GM19025 (cell line): ENCODE measurements around the gene TNS1.

ENCODE experiments used
- ATAC-seq: cut with Tn5 transposase; IDR thresholded peaks from one replicate; pipeline ENCODE4 v1.9.1; 2021; ENCODE audit warnings: mild to moderate bottlenecking, low read depth, moderate library complexity; ENCODE audit not compliant: unreplicated experiment

The TNS1 gene

DNA sequence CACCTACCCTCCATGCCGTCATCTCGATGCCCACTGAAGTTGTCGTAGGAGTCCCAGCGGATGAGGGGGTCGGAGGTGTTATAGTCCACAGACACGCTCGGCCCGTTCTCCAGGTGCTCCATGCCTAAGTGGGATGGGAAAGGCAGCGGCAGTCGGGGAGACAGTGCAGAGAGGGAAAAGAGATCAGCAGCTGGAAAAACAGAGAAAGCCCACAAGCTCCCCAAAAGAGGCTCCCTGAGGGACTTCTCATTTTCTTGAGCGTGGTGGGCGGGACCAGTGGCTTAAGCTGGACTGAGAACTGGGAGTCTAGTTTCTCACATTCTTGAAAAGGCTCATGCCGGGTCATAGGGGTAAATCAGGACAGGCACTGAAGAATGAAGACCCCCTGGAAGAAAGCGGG lies 121.9 kb downstream of the TNS1 start:
- no peak for ATAC-seq

DNA sequence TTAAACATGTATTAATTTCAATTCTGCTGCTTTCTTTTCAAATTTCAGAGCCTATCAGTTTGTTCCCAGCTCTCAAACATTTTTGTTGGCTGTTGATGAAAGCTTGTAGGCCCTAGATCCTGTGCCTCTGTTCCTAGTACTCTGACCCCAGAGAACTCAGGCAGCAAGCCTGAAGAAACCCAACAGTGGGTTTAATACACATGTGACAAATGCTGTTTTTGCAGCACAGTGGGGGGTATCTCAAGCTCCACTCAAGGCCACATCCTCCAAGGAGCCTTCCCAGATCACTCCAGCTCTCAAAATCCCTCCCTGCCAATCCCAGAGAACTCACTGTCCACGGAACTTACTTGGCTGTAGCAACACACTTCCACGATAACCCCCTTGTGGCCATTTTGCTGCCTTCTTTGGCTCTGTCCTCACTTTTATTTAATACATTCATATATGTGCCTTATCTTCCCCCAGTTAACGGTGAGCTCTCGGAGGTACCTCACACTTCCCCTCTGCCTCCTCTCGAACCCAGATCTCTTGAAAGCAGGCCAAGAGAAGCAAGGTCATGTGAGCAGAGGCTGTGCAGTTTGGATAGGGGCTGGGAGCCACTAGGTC lies 122.4 kb downstream of the TNS1 start:
- no peak for ATAC-seq

DNA sequence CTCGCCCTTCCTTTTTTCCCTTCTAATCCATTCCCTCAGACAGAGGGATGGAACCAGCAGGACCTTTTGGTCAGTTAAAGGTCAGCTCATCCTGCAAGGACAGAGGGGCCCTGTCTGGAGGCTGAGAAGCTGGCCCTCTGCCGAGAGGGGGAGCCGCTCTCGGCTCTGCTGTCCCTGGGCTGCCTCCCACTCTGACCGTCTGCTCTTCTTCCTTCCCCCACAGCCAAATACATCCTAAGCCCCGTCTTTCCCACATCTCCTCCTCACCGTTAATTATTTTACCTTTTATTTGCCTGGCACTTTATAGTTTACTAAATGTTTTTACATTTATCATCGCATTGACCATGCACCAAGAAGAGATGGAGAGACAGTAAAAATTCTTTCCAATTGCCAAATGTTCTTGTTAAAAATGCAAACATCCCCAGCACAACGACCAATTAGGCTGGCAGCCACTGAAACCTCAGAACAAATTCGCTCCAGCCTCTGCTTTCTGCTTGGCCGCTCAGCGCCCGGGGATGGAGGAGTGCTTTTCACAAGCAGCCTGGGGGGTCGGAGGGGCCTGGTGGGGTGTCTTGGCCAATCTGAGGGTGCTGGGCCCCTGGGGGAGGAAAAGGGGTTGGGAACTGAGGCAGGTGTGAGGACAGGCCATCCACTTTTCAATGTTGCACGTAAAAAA lies 123.7 kb downstream of the TNS1 start:
- ATAC-seq = no peak

DNA sequence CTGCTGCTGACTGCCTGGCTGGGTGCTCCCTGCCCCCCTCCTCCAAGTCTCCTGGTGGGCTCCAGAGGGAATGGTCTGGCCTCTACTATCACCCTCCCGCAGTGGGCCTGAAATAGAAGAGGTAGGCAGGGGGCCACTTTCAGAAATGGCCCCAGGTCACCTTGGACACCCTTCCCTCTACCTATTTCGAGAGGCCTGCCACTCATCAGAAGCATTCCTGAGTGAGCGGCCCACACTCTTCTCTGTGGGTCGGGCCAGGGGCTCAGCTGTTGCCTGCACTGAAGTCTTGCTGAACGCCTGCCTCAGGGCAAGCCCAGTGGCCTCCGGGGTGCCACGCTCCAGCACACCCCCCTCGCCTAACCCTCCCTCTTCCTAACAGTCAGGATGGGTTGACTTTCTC lies 124.9 kb downstream of the TNS1 start:
- ATAC-seq = no peak

DNA sequence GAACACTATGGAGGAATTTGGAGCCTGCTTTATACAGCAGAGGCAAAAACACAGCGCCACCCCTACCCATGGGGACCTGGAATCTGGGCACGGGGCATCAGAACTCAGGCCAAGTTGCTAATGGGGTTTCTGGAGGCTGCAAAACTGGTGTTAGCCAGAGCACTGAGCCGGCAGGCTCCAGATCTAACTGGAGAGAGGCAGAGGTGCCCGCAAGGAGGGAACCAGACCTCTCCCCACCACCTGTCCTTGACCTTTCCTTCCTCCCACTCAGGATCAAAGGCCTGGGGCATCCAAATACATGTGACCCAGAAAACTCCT lies 126.6 kb downstream of the TNS1 start:
- no peak for ATAC-seq

DNA sequence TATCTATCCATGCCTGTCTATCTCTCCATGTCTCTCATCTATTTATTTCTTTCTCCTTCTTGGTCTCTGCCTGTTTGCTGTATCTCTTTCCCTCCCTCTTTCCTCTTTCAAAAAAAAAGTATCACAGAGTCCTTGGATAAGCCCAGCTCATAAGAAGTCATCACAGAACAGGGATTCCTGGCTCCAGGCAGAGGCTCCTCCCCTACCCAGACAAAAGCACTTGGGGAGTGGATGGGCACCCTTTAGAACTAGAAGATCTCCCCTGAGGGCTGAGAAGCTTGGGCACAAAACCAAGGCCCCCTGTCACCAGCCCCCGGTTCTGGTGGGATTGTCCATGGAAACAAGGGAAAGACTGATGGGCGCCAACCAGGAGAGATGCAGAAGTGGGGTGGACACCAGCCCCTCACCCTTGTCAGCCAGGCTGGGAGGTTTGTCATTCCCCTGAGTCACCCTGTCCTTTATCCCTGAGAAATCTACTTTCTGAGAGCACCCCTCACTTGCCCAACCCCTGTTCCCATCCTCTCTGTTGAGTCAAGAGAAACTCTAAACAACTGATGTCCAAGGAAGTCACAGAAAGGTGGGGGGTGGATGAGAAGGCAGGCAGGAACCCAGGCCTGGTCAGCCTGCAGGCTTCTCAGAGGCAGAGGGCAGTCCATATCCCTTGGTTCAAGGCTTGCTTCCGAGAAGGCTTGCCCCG lies 127.1 kb downstream of the TNS1 start:
- no peak for ATAC-seq

DNA sequence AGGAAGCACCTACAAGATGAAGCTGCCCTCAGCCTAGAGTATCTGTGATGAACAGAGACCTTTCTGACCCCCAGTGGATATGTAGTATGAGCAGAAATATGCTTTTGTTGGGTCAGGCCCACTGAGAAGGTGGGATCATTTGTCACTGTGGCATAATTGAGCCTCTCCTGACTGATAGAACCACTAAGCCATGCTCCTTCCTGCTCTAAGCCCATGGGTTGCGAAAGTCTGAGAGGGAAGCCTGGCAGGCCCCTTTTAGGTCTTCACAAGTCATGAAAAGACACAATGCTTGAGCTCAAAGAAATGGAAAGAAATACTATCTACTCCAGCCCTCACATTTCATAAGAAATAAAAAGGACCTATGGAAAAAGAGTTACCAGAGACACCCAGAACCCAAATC lies 127.7 kb downstream of the TNS1 start:
- ATAC-seq = no peak

DNA sequence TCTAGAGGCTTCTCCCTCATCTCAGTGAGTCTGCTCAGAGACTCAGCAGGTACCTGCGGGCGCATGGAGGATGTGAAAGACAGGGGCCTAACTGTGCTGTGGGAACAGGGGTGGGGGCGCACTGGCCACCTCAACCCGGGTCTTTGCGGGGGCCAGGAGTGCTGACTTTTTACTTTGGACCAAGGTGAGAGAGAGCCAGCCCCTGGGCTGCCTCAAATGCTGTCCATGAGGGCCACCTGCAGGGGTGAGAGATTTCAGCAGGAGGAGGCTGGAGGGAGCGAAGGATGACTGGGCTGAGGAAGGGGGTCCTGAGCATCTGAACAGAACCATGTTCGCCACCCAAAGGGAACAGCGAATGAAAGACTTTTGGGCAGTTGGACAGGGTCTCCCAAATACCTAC lies 129.4 kb downstream of the TNS1 start:
- ATAC-seq = no peak

DNA sequence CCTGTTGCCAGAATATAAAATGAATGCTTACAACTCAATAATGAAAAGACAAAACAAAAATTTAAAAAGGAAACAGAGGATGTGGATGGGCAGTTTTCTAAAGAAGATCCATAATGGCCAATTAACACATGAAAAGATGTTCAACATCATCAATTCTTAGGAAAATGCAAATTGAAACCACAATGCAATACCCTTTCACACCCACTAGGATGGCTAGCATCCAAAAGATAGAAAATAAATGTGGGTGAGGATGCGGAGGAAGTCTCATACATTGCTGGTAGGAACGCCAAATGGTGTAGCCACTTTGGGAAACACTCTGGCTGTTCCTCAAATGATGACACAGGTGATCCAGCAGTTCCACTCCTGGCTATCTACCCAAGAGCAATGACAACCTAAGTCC lies 130.5 kb downstream of the TNS1 start:
- no peak for ATAC-seq

DNA sequence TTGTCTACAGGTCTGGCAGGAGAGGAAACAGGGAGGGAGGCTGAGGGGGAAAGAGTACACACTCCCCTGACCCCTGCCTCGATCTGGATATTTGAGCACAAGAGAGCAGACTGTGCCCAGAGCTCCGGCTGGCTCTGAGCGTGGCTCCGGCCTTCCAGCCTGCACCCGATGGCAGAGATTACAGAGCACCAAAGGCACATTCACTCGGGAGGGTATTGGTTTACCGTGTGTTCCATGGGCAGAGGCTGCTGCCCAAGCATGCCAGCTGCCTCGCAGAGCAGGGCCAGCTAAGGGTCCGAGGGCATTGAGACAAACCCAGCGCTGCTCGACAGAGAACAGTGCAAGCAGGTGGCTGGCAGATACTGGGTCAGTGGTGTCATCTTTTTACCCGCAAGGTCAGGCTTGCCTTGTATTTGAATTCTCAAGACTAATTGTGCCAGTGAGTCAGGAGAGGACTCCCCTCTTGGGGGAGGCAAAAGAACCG lies 132.2 kb downstream of the TNS1 start:
- no peak for ATAC-seq

DNA sequence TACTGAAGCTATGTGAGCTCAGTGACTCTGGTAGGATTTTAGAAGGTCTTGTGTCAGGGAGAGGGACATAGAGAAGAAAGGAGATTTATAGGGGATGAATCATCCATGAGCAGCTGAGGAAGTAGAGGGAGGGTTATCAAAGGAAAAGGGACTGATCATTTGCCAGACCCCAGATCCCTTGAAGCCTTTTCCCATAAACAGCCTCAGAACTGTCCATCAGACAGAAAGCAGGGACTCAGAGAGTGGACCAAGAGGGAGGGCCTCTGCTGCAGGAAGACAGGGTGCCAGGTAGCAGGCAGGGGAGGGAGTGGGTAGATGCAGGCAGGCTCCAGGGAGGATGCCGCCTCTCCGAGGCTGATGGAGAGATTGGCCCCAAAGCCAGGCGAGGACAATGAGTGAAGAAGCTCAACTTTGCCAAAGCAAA lies 133.9 kb downstream of the TNS1 start:
- ATAC-seq = no peak

DNA sequence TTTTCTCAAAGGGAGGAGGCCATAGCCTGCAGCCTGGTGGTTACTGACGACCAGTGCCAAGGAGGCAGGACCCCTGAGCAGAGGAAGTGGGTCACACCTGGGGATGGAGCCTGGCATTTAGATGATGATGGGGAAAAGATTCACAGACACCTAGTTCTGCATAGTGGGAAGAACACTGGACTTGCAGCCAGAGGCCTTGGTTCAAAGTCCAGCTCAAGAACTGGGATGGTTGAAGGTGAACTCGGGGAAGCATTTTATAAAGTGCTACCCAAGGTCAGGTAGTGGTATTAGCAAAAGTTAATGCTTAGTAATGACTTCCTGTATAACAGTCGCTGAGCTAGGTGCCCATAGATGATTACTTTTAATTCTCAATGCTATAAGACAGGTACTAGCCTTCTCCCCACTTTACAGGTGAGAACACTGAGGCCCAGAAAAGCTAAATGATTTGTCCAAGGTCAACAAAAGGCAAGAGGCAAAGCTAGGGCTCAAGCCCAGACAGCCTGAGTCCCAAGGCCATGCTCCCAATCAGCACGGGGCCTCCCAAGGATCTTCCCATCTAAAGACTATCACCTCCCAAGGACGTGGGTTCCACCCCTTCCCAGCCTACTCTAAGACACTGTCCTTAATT lies 134.4 kb downstream of the TNS1 start:
- no peak for ATAC-seq

DNA sequence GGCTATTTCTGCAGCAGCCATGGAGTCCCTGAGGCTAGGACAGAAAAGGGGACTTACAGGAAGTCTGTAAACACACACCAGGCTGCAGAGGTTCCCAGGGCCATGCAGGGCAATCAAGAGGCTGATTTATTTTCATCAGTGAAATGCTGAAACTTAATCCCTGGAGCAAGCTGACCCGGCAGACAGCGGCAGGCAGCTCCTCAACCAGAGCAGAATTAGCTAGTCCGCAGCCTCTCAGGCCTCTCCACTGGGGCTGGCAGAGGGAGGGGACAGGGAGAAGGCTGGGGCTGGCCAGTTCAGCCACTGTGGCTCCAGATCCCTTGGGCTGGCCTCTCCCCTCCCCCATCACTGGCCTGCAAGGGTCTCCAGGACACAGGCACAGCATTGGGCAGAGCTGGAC lies 136.3 kb downstream of the TNS1 start:
- ATAC-seq = no peak

DNA sequence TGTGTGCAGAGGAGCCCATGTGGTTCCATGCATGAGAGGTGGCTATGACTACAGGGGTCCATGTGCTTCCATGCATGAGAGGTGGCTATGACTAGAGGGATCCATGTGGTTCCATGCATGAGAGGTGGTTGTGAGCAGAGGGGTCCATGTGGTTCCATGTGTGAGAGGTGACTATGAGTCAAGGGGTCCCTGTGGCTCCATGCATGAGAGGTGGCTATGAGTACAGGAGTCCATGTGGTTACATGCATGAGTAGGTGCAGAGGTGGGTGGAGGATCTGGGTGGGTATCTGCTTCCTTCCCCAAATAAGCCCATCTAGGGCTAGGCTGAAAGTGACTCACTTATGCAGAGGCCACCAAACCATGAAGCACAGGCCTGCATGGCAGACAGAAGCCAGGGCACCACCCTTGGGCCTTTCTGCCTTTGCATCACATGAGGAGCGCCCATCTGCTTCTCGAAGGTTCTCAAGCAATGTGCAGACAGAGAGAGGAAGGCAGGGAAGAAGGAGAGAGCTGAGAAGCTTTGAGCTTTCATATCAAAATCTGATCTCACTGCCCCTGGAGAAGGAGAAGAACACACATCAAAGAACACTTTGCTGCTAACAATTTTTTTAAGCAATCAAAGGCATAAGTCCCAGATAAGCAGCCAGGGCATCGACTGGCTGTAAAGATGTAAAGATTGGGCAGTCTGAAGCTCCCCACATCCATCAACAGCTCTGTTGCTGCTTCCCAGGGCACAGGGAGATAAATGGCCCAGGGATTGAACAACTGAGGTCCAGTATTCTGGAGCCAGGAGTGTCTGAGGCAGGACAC lies 137.6 kb downstream of the TNS1 start:
- peak; percentile 56 for ATAC-seq

DNA sequence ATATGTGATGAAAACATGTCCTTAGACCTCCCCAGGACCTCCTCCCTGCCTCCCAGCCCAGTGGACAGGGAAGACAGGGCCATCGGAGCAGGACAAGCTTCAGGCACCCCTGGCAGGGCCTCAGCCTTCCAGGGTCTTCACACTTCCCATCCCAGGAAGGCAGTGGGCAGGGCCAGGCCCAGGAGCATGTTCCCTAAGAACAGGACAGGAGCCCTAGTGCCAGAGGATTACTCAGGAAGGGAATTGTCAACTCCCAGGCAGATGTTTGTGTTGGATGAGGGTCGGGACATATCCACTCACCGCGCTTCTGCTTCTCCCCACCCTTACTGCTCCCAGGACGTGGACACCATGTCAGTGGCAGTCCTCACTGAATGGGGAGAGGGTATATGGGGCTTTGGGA lies 138.9 kb downstream of the TNS1 start:
- ATAC-seq = no peak

DNA sequence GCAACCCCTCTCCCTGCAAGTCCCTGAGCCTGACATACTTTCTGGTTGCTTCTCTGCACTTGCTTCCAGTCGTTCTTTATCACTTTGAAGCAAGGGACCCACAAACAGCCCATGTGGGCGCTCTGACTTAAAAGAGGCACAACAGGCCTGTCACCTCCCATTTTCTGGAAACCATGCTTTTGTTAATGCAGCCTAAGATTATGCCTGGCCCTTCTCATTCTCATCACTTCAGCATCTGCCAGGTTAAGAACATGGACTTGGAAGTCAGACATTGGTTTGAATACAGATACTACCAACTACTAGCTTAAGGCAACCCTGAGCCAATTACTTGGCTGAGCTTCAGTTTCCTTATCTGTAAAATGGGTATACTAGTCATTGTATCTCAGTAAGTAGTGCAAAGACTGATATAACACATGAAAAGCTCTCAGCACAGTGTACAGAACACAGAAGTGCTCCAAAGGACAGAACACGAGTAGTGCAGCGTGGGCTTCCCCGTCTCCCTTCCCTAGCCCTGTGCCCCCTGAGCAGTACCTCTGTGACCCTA lies 141.4 kb downstream of the TNS1 start:
- ATAC-seq = no peak

DNA sequence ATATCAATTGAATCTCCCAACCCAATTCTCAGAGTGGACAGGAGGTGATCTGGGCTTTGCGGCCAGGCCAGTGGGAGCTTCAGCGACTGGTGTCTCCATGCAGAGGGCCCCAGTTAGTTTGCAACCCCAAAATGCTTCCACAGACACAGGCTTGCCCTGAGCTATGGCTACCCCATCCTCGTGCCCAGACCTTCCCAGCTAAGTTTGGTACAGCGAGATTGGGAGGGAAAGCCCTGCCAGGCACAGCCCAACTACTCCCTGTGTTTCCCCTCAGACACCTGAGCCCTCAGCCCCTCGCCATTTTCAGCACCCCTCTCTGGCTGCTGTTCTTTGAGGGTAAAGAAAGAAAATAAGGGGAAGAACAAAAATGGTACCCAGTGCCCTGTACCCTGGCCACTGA lies 142.9 kb downstream of the TNS1 start:
- no peak for ATAC-seq

DNA sequence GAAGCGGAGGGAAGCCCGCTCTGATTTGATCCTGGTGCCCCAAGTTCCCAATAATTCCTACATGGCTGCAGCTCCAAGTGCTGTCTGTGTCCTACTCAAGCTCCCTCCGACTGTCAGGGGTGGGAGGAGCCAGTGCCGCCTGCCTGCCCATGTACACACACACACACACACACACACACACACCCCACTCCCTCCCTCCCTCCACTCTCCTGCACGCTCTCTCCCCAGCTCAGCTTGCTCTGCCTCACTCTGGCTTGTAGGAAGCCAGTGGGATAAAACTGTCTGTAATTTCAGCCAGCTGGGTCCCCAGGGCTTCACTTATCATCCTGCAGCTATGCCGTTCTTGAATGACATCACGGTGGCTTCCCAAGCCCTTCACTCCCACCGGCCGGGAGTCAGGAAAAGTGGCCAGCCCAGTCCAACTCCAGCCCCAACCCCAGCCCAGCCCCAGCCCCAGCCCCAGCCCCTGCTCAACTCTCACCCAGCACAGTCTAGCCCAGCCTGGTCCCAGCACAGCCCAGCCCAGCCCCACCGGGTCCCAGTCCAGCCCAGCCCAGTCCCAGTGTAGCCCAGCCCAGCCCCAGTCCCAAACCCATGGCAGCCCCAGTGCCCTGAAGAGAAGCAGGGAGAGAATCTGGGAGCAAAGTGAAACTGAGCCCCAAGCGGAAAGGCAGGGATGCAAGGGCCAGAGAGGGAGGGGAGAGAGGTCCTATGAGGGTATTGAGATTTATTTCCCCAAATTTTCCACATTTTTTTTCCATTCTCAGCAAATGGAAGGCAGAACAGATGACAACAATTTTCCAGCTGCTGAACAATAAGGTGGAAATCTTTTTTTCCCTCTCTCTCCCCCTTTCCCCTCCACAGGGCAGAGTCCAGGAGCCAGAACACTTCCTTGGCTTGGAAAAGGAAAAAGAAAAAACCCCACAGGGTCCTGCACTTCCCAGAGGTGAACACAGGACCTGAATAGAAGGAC lies 144.0 kb downstream of the TNS1 start:
- no peak for ATAC-seq
